ENCODE data around the gene PRR18.

GRCh38 chr6:166300357-166300987 lies 7.7 kb downstream of the PRR18 start:
- TF ChIP-seq CTCF (conservative IDR thresholded peaks at IDR 0.05) (no peak), ZFX (IDR thresholded peaks at IDR 0.05) (no peak)

Measured in C4-2B (cell line).